Cortex of kidney (tissue), 1 donor: ENCODE measurements around the gene PHLPP1.

Experiments used
- DNase-seq: peaks from one replicate; lab custom pipeline; 2025; lab: John Stamatoyannopoulos, UW

Gene PHLPP1

GRCh38 chr18:62850619-62851306 lies 135.4 kb downstream of the PHLPP1 start:
- no peak for DNase-seq

GRCh38 chr18:62852851-62853250 lies 137.5 kb downstream of the PHLPP1 start:
- DNase-seq = no peak

DNA sequence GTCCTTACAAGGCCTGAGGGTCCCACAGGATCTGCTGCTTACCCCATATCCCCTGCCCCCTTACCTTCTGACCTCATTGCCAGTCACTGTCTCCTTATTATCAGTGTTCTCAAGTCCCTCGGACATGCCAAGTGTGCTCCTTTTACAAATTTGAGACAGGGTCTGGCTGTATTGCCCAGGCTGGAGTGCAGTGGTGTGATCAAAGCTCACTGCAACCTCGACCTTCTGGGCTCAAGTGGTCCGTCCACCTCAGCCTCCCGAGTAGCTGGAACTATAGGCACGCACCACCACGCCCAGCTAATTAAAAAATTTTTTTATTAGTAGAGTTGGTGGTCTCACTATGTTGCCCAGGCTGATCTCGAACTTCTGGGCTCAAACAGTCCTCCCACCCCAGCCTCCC lies 141.0 kb downstream of the PHLPP1 start:
- DNase-seq = no peak

GRCh38 chr18:62857263-62857976 lies 142.1 kb downstream of the PHLPP1 start:
- no peak for DNase-seq

GRCh38 chr18:62860062-62860461 lies 144.7 kb downstream of the PHLPP1 start:
- DNase-seq = no peak

- no peak for DNase-seq
Observed at GRCh38 chr18:62862466-62862865, 147.1 kb downstream of the PHLPP1 start.

DNA sequence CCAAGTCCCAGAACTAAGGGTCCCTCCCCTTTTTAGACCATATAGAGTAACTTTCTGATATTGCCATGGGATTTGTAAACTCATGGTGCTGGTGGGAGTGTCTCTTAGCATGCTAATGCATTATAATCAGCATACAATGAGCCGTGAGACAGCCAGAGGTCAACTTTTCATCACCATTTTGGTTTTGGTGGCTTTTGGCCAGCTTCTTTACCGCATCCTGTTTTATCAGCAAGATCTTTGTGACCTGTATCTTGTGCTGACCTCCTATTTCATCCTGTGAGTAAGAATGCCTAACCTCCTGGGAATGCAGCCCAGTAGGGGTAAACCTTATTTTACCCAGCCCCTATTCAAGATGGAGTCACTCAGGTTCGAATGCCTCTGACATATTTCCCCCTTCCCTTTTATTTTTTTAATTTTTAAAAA lies 148.2 kb downstream of the PHLPP1 start:
- no peak for DNase-seq

DNA sequence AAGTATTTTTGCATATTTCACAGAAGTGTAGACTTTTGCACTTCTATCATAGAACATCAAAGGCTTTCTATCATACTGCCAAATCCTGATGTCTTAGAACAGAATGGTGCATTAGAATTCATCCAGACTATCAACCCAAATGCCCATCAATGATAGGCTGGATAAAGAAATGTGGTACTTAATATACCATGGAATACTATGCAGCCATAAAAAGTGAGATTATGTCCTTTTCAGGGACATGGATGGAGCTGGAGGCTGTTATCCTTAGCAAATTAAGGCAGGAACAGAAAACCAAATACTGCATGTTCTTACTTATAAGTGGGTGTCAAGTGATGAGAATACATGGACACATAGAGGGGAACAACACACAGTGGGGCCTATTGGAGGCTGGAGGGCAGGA lies 150.2 kb downstream of the PHLPP1 start:
- DNase-seq = no peak

- no peak for DNase-seq
Observed at GRCh38 chr18:62867534-62867933, 152.2 kb downstream of the PHLPP1 start.

- no peak for DNase-seq
Observed at GRCh38 chr18:62868645-62869044, 153.3 kb downstream of the PHLPP1 start.

- no peak for DNase-seq
Observed at GRCh38 chr18:62870643-62871042, 155.3 kb downstream of the PHLPP1 start.

DNA sequence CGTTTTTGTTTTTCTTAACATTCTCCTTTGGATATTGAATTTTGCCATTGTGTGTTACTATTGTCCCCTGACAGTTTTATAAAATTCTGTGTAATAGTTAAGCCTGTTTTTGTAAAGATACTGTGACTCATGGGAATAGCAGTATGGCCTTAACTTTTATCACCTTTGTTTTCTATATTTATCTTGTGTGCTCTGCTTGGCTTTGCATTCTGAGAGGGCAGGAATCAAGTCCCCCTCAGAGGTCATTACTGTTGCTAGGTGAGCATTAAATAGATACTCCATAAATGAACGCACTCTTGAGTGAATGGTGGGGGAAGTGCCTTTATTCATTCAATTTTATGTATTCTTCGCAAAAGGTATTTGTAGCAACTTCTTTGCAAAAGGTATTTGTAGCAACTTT lies 160.0 kb downstream of the PHLPP1 start:
- no peak for DNase-seq

- DNase-seq = no peak
Observed at GRCh38 chr18:62876111-62876510, 160.8 kb downstream of the PHLPP1 start.

DNA sequence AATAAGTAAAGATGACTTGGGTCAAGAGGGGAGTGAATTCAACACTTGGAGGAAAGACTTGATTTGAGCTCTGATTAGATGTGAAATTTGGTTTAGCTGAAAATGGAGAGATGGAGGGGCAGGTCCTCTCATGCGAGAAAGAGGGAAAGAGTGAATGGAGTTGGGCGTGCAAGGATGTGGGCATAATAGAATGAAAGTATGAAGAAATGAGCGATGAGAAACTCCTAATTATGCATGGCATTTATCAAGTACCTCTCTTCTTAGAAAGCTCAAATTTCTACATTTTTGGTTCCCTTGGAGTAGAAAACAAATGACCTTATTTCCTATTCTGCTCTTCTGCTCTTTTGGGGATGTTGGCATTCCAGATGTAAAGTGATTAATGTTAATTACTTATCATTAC lies 161.5 kb downstream of the PHLPP1 start:
- DNase-seq = no peak

DNA sequence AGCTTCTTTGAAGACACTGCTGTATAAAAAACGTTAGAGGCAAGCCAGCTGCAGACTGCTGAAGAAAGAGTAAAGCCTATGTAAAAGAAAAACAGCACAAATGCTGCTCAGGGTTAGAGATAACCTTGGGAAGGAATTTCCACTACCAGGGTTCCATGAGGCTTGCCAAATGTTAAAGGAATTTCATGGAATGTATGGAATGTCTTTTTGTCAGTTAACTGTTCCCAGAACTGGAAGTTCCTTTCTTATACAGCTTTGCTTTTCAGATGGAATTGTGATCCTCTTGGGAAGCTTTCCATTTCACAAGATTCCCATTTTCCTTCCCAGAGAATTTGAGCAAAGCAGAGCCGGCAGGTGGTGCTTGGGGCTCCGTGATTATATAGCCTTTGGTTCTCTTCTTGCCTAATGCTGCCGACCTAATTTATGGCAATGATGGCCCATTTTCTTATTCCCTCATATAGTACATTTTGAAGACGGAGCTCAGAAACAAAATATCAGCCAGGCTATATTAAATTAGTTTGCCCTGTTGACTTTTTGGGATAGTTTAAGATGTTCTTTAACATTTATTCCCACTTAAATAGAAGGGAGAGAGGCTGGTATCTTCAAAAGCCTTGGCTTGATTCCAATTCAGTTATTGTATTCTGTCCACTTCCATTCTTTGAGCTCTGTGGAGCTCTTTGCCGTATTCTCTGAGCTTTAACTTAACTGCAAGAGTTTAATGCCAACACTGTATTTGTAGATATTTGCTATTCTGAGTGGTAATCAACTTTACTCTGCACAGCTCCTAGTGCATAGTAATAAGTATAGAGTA lies 162.3 kb downstream of the PHLPP1 start:
- DNase-seq = no peak

DNA sequence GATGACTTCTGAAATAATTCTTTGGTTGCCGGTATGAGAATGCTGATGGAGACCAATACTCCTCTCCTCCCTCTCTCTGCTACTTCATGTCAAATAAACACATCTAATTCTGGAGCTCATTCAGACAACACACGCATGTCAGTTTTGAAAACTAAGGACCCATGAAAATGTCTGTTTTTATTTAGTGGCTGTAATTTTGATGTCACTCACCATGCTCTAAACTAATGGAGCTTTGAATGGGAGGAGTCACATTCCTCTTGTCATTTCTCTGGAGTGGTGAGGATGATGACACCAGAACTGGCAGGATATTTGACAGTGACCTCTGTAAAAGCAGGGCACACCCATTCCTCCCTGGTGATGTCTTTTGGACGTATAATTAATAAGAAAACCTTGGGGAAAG lies 163.0 kb downstream of the PHLPP1 start:
- DNase-seq = no peak

GRCh38 chr18:62880034-62880433 lies 164.7 kb downstream of the PHLPP1 start:
- no peak for DNase-seq

DNA sequence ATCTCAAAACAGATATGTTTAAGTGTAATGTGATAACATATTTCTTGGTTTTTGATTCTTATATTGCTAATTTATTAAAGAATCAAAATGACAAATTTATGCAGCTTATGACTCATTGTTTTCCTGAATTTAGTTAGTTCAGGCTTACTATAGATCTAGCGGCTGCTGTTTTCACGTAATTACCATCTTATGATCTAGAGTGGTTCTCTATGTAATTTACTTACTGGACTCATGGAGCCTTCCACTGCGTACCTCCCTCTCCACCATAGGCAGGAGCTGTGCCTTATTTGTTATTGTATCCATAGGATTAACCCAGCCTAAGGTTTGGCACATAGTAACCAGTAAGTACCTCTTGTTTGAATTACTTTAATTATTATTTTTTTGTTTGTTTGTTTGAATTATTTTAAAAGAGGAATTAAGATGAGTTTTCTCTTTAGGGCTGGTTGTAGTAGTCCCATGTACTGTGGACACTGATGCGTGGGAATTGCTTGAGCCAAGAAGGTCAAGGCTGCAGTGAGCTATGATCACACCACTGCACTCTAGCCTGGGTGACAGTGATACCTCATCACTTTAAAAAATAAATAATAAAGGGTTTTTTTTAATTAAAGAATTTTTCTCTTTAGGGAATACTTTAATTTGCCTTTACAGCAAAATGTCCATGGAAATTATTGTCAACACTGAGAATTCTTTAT lies 165.5 kb downstream of the PHLPP1 start:
- no peak for DNase-seq

DNA sequence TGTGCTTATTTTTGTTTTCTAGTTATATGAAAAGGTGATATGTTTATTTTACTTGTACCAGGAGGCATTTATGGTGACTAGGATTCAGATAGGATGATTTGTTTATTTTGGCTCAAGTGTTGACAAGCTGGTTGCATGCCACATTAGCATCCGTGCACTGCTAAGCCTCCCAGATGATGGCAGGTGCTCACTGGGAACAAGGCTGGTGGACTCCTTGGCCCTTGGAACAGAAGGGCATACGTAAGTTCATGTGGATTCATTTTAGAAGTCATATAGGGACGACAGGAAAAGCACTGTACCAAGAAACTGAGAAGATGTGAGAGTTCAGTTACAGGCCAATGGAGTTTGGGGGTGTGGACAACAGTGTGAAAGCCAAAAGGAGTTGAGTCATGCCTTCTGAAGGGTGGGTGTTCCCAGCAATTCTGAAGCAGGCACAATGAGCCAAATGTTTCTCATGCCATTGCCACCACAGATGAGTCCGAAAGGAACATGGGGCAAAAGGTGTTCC lies 166.2 kb downstream of the PHLPP1 start:
- DNase-seq = no peak

GRCh38 chr18:62883937-62884735 lies 168.8 kb downstream of the PHLPP1 start:
- DNase-seq = no peak

DNA sequence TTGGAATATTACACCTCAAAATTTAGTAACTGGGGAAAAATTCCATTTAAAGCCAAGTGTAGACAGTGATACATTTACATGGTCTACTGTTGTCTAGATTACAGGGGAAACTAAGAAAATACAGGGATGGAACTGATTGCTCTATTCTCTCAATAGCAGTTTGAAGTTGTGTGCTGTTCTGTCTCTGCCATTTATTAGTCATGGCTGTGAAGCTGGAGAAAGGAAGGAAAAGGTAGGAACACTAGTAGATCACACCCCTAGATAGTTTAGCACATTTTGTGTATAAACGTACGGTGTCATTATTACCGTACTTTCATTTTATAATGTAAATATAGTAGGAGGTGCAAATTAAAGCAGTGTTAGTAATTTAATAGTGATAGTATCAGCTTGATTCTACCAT lies 170.5 kb downstream of the PHLPP1 start:
- no peak for DNase-seq
